Panc1 (cell line): Measurements from ENCODE around the gene CCDC141.

ENCODE experiments used
- CTCF ChIP-seq: fragments of 450-650 bp; IDR thresholded peaks from 2 replicates; pipeline ENCODE4 v1.5.1; 2017; ENCODE audit warnings: mild to moderate bottlenecking
- REST ChIP-seq, 2 experiments: IDR thresholded peaks; 2 replicates each; pipeline ENCODE4 v1.6.1; 2011 to 2012; ENCODE audit warnings: low read depth in 2 of 2, control low read depth in 1 of 2, low read length in 1 of 2, mild to moderate bottlenecking in 1 of 2, moderate library complexity in 1 of 2; ENCODE audit not compliant: insufficient read depth in 1 of 2

- no peak for TF ChIP-seq CTCF
- no peak for TF ChIP-seq REST (IDR thresholded peaks at IDR 0.05; ENCODE audit: insufficient read depth in 1 of 2, low read depth in 2 of 2, low read length in 1 of 2)
Observed at GRCh38 chr2:178874529-178875240, 175.3 kb downstream of the CCDC141 start.
